BJ (cell line): Measurements from ENCODE around the gene CDH22. TPM values are rescaled to one million over a fixed set of nuclear protein-coding genes. Genes with fewer than 3 reads are reported as not detected.

Source experiments
- CTCF ChIA-PET: fragments of 350-600 bp; formaldehyde crosslinking; extraction: SDS; loops from one replicate; lab custom pipeline; 2021; ENCODE audit warnings: antibody characterized with exemption, inconsistent platforms; lab: Yijun Ruan, JAX
- POLR2A ChIA-PET: fragments of 300-600 bp; sonication (Branson Sonifier 250); formaldehyde crosslinking; extraction: SDS; loops from one replicate; lab custom pipeline; 2021; ENCODE audit warnings: antibody characterized with exemption; lab: Charles Lee
- DNase-seq: peaks from one replicate; pipeline ENCODE4 v3.0.0-alpha.2; 2011; ENCODE audit warnings: low read depth
- H3K27me3 ChIP-seq: 2 replicates; pipeline ENCODE4 v1.6.0; 2011; ENCODE audit warnings: low read length; ENCODE audit not compliant: control insufficient read depth, insufficient read depth
- H3K36me3 ChIP-seq: 2 replicates; pipeline ENCODE4 v1.5.1; 2011; ENCODE audit warnings: low read length; ENCODE audit not compliant: control insufficient read depth, insufficient read depth
- H3K4me3 ChIP-seq: 2 replicates; pipeline ENCODE4 v1.5.1; 2011; ENCODE audit warnings: low read depth, mild to moderate bottlenecking, control low read depth, low read length
- polyA plus RNA-seq: library from polyadenylated mRNA; depleted of rRNA; stranded (reverse); fragments of >200 nt; gene quantifications from 2 replicates; pipeline ENCODE4 v1.2.3, GENCODE V29; 2011
- TF ChIP-seq, protein P1 (sequence below): IDR thresholded peaks from 2 replicates; pipeline ENCODE4 v1.5.1; 2011; ENCODE audit warnings: low read depth, mild to moderate bottlenecking, control low read depth, inconsistent platforms, low read length, moderate library complexity; ENCODE audit not compliant: insufficient read depth

Gene CDH22
- polyA plus RNA-seq, 1 experiment = not detected

DNA sequence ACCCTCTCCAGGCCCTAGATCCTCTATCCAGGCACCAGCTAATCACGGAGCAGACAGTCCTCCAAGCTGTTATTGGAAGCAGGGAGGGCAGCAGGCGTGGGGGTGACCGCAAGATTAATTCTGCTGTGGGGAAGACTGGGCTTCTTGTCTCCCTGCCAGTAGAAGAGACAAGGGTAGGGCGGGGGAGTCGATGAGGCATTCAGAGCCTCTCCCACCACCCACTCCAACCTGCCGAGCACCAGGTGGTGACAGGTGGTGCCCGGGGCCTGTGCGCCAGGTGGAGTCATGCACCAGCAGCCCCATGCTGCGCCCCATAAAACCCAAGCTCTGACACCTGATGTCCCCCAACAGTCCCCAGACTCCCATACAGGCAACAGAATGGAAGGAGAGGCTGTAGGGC is 89.6 kb downstream of the CDH22 start:
- H3K27me3 ChIP-seq = peaks cover 2% of the 10 kb centered on the region; the same call in 1 of the 2 replicates
- TF ChIP-seq, protein P1, sequence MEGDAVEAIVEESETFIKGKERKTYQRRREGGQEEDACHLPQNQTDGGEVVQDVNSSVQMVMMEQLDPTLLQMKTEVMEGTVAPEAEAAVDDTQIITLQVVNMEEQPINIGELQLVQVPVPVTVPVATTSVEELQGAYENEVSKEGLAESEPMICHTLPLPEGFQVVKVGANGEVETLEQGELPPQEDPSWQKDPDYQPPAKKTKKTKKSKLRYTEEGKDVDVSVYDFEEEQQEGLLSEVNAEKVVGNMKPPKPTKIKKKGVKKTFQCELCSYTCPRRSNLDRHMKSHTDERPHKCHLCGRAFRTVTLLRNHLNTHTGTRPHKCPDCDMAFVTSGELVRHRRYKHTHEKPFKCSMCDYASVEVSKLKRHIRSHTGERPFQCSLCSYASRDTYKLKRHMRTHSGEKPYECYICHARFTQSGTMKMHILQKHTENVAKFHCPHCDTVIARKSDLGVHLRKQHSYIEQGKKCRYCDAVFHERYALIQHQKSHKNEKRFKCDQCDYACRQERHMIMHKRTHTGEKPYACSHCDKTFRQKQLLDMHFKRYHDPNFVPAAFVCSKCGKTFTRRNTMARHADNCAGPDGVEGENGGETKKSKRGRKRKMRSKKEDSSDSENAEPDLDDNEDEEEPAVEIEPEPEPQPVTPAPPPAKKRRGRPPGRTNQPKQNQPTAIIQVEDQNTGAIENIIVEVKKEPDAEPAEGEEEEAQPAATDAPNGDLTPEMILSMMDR = no peak
- CTCF ChIA-PET = interaction anchor here (0.6 kb wide), 1 partner anchor 65 kb away, joined by 4 read pairs; no protein-coding TSS in a partner anchor
- POLR2A ChIA-PET = no interaction called here
- no peaks in the 10 kb centered on the region for H3K36me3 ChIP-seq
- H3K4me3 ChIP-seq = no peak overlapping the region
- DNase-seq = no peak

DNA sequence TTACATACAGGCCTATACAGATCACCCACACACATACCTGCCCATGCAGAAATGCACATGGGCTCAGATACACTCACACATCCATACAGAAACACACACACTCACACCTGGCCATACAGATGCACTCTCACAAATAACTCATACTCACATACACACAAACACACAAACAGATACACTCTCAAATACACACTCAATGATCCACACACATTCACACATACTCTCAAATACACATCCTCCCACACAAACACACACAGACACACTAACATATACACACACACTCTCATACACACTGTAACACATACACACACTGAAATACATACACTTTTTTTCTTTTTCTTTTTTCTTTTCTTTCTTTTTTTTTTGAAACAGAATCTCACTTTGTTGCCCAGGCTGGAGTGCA is 90.7 kb downstream of the CDH22 start:
- CTCF ChIA-PET = no interaction called here
- no peak overlapping the region for H3K4me3 ChIP-seq
- no peak for DNase-seq
- no peaks in the 10 kb centered on the region for H3K36me3 ChIP-seq
- peaks cover 4% of the 10 kb centered on the region; the same call in 1 of the 2 replicates for H3K27me3 ChIP-seq
- TF ChIP-seq, protein P1 = no peak
- POLR2A ChIA-PET = no interaction called here

DNA sequence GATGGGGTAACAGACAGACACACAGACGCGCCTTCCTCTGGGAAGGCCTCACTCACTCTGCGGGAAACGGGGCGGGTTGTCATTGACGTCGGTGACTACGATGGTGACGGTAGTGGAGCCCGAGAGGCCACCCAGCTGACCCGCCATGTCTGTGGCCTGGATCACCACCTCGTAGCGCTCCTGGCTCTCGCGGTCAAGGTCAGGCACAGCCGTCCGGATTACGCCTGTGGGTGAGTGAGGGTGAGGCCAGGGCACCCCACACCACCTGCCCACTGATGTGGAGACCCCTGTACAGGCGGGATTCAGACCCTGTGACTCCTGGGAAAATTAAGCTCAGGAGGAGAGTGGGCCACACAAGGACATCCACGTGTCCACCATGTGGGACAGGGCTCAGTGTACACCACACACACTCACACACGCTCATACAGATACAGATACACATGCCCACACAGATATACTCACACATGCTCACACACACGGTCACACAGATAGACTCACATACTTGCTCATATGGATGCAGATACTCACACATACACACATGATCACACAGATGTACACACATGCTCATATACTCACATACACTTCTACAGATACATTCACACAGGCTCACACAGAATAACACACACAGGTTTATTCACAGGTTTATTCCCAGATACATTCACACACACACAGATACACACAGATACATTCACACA is 91.4 kb downstream of the CDH22 start:
- no peak overlapping the region for H3K4me3 ChIP-seq
- ChIA-PET CTCF (no interaction called here), POLR2A (no interaction called here)
- H3K36me3 ChIP-seq = no peaks in the 10 kb centered on the region
- TF ChIP-seq, protein P1 = no peak
- peaks cover 6% of the 10 kb centered on the region for H3K27me3 ChIP-seq
- DNase-seq = no peak

DNA sequence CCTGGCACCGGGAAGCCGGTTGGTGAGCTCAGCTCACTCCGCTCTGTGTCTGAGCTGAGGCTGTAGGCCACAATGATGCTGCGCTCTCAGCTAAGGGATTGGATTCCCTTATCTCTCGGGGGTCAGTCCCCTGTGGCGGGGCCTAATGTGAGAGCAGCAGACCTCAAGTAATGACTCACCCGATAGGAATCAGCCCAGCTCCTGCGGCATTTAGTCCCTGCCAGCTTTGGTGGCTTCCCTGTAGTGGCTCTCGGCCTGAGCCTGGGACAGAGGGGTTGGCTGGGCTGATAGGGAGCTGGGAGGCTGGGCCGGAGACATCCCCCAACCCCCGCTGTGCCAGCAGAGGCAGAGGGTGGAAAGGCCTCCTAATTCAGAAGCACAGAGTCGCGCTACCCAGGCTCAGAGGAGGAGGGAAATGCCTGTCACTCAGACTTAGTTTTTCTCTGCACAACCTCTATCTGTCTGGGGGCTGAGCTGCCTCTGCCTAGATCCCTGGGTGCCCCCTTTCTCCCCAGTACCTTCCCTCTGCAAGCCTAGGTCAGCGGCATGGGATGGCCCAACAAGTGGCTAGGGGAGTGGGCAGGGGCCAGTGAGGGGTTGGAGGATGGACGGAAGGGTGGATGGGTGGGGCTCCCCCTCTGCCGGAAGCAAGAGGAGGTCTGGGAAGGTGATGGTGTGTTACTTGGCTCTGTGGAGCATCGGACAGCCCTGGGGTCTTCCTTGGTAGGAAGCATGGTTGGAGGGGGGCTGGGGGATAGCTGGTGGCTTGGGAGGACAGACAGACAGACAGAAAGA is 92.2 kb downstream of the CDH22 start:
- TF ChIP-seq, protein P1 = no peak
- ChIA-PET CTCF (interaction anchor here (1.4 kb wide), 1 partner anchor 10 kb away, joined by 4 read pairs; no protein-coding TSS in a partner anchor), POLR2A (no interaction called here)

DNA sequence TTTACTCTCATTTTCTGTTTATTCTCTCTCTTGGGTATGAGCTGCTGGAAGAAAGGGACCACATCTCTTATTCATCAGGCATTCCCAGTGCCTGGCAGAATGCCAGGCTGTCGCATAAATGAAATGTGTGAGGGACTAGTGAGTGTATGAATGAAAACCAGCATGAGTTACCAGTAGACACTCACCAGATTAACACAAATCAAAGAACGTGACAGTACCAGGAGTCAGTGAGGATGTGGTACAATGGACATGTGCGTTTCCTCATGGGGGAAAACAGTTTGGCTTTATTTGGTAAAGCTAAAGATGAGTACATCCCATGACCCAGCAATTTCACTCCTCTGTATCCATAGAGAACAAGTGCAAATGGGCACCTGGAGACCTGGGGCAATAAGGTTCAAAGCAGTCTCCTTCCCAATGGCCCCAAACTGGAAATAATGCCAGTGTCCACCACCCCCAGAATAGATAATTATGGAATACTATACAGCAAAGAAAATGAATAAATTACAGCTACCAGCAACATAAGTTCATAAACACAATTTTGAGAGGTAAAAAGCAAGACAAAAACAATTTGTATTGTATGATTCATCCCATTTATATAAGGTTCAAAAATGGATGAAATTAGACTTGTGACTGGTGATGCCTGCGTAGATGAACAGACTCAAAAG is 93.3 kb downstream of the CDH22 start:
- DNase-seq = no peak
- POLR2A ChIA-PET = no interaction called here
- Histone ChIP-seq H3K27me3 (peaks cover 11% of the 10 kb centered on the region), H3K36me3 (no peaks in the 10 kb centered on the region), H3K4me3 (no peak overlapping the region)
- CTCF ChIA-PET = interaction anchor here (1.4 kb wide), 1 partner anchor 11 kb away, joined by 4 read pairs; no protein-coding TSS in a partner anchor
- TF ChIP-seq, protein P1 = no peak

More for the DNA sequence above, 92.2 kb downstream of the CDH22 start:
- no peak overlapping the region for H3K4me3 ChIP-seq
- no peak for DNase-seq
- H3K27me3 ChIP-seq = peaks cover 8% of the 10 kb centered on the region; the same call in 1 of the 2 replicates
- H3K36me3 ChIP-seq = no peaks in the 10 kb centered on the region
